Sciatic nerve (tissue), 2 donors: ENCODE results near the gene PLPPR5. TPM values are rescaled to one million over a fixed set of nuclear protein-coding genes. Genes with fewer than 3 reads are reported as not detected.

Experiments used
- ATAC-seq: fragments of 200-7000 bp; cut with Tn5 transposase; one replicate; pipeline ENCODE4 v1.9.1; 2020; ENCODE audit warnings: mild to moderate bottlenecking, moderate library complexity
- DNase-seq: peaks from one replicate; pipeline ENCODE4 v3.0.0-alpha.2; 2020; ENCODE audit warnings: low spot score
- intact Hi-C: fragments of 100-400 bp; cut with DNase I; formaldehyde crosslinking; loops from one replicate; pipeline ENCODE4 v1.14.2; 2022
- total RNA-seq: library from RNA; stranded (reverse); fragmentation: NEBNext Ultra II Directional; extraction: Animal tissue kit (Norgen Biotek cat#: 25700); gene quantifications from one replicate; pipeline ENCODE4 v1.2.1, GENCODE V29; 2021
- donor health status: DM: no; HTN: no; CAD: no.
- donor health status: DM: no; HTN: no; CAD: no.

The PLPPR5 gene
- total RNA-seq, 1 donor from 2014 or later: not detected

GRCh38 chr1:98923667-98924066 is 81.0 kb downstream of the PLPPR5 start:
- intact Hi-C loops: no loop called here
- ATAC-seq (no peak), DNase-seq (no peak)

DNA sequence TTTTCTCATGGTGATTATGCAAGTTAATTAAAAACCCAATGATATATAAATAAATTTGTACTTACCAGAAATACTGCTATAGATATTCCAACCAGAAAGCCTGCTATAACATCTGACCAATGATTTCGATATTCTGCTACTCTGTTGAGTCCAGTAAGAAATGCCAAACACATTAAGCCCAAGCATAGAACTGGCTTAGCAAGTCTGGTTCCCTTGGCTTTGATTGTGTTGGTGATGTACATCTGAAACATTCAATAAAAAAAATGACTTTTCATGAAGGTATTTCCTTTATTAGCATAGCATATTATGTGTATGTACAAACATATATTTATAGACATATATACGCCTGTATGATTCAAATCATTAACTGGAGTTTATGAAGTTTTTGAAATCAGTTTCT is 82.8 kb downstream of the PLPPR5 start:
- ATAC-seq: no peak

GRCh38 chr1:98920441-98921110 is 84.1 kb downstream of the PLPPR5 start:
- ATAC-seq (no peak), DNase-seq (no peak)
- intact Hi-C loops: no loop called here

More for the DNA sequence above, 82.8 kb downstream of the PLPPR5 start:
- DNase-seq: no peak
- intact Hi-C loops: no loop called here

DNA sequence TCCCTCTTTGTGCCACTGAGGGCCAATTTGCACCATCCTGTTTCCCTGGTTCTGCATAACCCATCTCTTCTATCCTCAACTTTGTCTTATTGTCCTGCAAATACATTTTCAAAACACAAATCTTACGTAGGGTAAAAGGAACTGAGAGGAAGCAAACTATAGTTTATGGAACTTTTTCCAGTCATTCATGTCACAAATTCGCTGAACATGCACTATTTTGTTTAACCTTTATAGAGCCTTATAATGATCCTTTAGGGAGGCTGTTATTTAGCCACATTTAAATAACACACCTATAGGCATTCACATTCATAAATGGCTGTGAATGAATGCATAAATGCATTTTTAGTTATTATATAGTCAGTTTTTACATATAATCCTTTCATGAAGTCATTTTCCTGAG is 85.0 kb downstream of the PLPPR5 start:
- intact Hi-C loops: no loop called here
- no peak for DNase-seq
- no peak for ATAC-seq

DNA sequence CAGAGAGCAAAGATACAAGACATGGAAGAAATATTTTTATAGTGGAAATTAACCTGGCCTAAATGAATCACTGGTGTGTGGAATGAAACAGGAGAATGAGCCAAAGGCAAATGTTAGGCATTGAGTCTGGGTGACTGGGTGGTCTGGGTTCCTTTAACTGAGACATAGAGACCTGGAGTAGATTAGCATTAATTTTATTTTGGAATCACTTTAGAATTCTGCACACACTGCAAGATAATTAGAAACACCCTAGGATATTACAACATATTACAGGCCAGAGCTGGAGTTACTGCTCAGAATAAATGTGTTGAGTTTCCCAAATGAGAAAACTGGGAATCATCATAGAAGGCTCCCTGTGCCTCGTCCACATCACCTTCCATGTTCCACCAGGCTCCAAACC is 85.5 kb downstream of the PLPPR5 start:
- no peak for DNase-seq
- intact Hi-C loops: no loop called here
- ATAC-seq: no peak

DNA sequence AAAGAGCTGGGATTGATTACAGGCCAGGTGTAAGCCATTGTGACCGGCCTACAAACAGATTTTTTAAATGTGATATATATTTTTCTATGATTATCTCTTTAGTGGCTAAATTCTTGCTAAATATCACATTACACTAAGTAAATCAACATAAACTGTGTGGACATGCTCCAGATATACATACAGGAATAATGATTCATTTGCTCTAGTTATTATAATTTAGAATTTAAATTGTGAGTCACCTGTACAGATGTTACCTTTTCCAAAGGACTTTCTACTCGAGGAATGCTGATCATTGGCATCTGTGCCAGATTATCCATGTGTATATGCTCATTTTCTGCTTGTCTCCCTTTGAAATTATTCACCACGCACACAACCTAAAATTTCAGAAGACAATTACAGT is 90.1 kb downstream of the PLPPR5 start:
- no peak for ATAC-seq
- DNase-seq: no peak
- intact Hi-C loops: no loop called here

DNA sequence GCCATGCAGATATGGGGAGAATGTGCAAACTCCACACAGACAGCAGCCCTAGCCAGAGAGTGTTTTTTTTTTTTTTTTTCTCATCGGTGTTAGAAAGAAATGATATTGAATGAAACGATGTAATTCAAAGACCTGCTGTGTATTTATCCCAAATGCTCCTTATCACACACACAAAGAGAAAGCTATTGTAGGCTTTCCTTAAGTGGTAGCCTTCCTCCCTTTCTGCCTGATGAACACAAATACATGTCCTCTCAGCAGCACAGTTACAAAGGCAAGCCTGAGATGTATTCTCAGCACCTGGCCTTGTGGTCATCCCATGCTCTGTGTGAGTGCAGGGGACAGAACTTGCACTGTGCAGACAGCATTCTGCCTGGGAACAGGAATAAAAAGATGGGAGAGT is 93.8 kb downstream of the PLPPR5 start:
- ATAC-seq: no peak
- intact Hi-C loops: no loop called here
- DNase-seq: no peak

GRCh38 chr1:98908980-98909379 is 95.7 kb downstream of the PLPPR5 start:
- intact Hi-C loops: no loop called here
- ATAC-seq (no peak), DNase-seq (no peak)

DNA sequence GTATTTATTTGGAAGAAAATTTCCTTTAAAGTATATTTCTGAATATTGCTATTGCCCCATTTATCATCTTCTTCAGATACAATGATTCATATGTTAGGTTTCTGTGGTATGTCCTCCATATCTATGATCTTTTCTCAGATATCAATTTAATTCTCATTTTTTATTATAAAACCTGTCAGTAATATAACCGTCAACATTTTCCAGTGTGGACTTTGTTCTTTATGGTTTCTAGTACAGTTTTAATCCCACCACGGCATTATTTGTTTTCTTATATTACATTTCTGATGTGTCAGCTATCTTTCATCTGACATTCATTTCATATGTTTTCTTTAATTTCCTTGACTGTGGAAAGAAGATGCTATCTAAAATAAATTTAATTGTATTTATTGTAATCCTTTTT is 97.9 kb downstream of the PLPPR5 start:
- intact Hi-C loops: no loop called here
- ATAC-seq: no peak
- no peak for DNase-seq

DNA sequence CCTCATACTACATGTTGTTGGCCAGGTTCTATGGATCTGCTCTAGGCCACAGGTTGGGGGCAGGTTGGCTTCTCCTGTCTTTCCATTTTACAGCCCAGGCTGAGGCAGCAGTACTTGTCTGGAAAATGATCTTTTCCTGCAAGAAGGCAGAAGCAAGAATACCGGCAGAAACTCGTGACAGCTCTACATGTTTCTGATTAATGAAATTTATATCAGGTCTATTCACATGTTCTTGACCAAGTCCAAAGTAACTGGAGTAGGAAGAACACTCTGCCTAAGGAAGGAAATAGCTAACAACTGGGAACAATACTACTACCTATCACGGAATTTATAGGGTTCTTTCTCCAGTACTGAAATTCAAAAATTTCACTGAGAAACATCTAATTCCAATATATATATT is 98.3 kb downstream of the PLPPR5 start:
- intact Hi-C loops: no loop called here
- ATAC-seq (no peak), DNase-seq (no peak)

- intact Hi-C loops: no loop called here
- ATAC-seq (no peak), DNase-seq (no peak)
These were observed 100.0 kb downstream of the PLPPR5 start for GRCh38 chr1:98904684-98905083.

GRCh38 chr1:98903726-98904125 is 100.9 kb downstream of the PLPPR5 start:
- DNase-seq (no peak), ATAC-seq (no peak)
- intact Hi-C loops: no loop called here

GRCh38 chr1:98903261-98903660 is 101.4 kb downstream of the PLPPR5 start:
- intact Hi-C loops: no loop called here
- DNase-seq (no peak), ATAC-seq (no peak)

- DNase-seq (no peak), ATAC-seq (no peak)
- intact Hi-C loops: no loop called here
These were observed 105.7 kb downstream of the PLPPR5 start for GRCh38 chr1:98898940-98899339.

- no peak for DNase-seq
- ATAC-seq: no peak
- intact Hi-C loops: no loop called here
These were observed 107.2 kb downstream of the PLPPR5 start for GRCh38 chr1:98897479-98897878.

GRCh38 chr1:98896711-98897445 is 107.8 kb downstream of the PLPPR5 start:
- DNase-seq: no peak
- ATAC-seq: no peak
- intact Hi-C loops: no loop called here

- DNase-seq: no peak
- ATAC-seq: no peak
- intact Hi-C loops: no loop called here
These were observed 111.3 kb downstream of the PLPPR5 start for GRCh38 chr1:98893371-98893770.

DNA sequence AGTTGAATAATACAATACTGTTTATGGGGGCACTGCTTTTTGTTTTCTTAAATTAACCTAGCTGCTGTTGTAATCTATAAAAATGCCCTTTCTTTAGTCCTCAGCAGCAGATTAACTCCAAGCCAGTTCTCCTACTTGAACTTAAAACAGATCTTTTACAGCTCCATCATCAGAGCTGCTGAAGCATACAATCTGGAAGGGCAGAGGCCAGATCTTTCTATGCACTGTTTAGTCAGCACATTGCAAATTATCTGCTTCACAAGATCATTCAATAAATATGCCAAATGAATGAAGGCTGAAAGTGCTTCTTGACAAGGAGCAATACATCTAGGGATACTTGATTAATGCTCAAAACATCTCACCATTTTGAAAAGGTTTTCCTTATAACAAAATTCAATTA is 115.8 kb downstream of the PLPPR5 start:
- intact Hi-C loops: no loop called here
- no peak for ATAC-seq
- no peak for DNase-seq

DNA sequence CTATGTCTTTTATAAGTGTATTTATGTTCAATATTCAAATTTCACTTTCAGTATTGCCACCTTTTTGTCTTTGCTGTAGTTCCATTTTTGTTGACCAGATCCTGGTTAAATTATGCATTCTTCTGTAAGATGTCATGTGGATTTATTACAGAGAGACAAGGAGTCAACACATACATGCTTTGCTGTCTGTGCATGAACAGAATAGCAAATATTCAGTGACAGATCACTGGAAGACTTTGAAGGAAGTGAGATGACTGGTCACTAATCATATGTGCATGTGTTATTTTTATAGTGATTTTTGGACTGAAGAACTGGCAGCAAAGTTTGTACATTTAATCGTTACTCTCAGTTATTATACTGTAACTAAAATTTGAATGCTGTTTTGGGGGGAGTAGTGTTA is 117.2 kb downstream of the PLPPR5 start:
- intact Hi-C loops: no loop called here
- no peak for DNase-seq
- no peak for ATAC-seq

- ATAC-seq: no peak
- intact Hi-C loops: no loop called here
- no peak for DNase-seq
These were observed 119.8 kb downstream of the PLPPR5 start for GRCh38 chr1:98884864-98885263.

DNA sequence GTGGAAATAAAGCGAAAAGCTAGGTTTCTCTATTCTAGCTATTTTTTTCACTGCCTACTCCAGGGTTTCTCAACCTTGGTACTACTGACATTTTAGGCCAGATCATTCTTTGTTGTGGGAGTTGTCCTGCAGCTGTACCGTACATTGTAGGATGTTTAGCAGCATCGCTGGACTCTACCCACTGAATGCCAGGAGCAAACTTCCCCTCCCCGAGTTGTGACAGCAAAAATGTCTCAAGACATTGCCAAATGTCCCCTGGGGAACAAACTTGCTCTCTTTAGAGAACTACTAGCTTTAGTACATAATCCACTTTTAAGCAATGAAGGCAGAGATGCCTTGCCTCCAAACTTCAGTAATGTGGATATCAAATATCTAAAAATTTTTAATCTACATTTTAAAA is 122.8 kb downstream of the PLPPR5 start:
- ATAC-seq: no peak
- intact Hi-C loops: no loop called here
- DNase-seq: no peak
